Myocyte (in vitro differentiated cells): ENCODE results near the gene GSX2. TPM values are rescaled to one million over a fixed set of nuclear protein-coding genes. Genes with fewer than 3 reads are reported as not detected.
"Not testable (repeated sequence)": the region's sequence is repeated elsewhere in the genome, so short reads cannot be mapped to it uniquely, and the experiment has no call there.

ENCODE experiments used
- DNase-seq: peaks from one replicate; pipeline ENCODE4 v3.0.0-alpha.2; 2012; ENCODE audit warnings: low read depth
- total RNA-seq: library from RNA; depleted of rRNA; stranded (reverse); fragments of >200 nt; gene quantifications from 2 replicates; pipeline ENCODE4 v1.2.3, GENCODE V29; 2014

Gene GSX2
- total RNA-seq, 1 donor from 2014 or later: not detected

DNA sequence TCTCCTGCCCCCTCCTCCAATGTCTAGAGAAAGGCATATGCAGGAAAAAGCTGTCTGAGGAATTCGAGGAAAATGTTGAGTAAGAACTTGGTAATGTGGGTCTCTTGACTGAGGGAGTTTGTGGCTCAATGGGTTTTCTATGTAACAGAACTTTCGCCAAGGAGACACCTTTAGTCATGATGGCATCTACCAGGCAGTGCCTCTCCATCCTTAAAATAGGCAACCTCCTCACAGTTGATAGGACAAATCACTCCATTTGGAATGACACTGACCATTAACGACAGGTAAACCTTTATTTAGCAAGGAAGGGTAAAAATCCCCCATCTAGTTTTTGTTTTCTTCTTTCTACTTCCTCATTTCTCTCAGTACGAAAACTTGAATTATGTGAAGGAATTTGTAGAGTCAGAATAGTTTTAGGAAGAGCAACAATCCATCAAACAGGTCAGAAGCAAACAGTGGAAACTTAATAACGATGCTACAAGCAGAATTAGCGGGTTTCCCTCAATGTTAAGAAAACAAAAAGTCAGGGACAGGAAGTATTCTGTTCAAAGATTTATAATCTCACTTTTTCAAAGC lies 2.7 kb downstream of the GSX2 start:
- DNase-seq: no peak

DNA sequence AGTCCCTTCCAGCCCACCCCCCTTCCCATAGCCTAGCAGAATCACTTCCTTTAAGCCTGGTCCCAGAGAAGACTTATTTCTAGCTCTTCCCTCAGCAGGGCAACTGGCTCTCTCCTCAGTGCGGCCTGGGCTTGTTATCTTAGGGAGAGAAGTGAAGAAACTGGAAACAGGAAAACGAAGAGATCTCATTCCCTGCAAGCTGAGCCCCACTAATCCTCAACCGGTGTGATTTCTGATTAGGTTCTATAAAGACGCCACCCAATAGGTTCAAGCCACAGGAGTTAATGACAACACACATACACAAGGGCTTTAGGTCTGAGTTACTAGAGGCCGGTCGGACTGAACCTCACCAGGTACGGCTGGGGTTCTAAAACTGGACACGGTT lies 3.2 kb downstream of the GSX2 start:
- DNase-seq: no peak

DNA sequence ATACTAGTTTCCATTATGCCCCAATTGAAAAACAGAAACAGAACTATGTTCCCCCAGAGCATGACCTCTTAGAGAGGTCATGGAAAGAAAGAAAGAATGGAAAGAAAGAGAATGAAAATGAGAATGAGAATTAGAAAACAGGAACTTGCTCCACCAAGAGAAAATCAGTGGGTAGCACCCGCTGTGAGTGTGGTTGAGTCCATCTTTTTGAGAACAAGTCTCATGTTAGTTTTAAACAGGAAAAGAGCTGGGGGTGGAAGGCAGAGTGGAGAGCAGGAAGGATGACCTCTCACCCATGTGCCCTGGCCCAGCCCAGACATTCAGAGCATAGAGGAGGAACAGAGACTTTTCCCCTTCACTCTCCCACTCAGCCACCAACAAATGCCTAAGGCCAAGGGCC lies 4.9 kb downstream of the GSX2 start:
- no peak for DNase-seq

DNA sequence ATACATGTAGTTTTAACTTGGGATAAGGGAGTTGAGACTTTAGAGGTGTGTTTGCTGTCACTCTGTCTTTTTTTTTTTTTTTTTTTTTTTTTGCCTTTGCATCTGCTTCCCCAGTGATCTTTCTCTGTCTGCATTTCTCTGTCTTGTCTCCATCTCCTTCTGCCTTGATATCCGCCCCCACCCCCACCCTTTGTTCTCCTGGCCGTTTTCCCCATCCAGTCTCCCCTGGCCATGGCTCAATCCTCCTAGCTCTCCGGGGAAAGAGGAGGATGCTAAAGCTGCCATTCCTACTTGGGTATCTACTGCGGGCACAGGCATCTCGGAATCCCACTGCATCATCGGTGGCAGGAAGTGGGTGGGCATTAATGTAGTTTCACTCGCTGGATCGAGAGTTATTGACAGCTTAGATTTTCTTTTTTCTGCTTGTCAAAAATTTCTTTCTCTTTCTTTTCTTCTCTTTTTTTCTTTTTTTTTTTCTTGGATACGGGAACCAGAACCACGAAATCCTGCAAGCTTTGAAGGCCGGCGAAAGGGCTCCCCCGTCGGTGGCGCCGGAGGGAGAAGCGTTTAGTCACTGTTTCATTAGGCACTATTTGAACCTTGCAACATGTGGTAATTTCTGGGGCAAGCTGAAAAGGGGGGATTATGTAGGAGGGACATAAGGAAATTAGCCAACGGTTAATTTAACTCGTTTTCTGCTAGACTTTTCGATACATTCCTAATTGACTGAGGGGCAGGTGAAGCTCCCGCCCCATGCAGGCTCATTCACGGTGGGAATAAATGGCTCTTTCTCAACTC lies 8.2 kb downstream of the GSX2 start:
- DNase-seq: no peak

DNA sequence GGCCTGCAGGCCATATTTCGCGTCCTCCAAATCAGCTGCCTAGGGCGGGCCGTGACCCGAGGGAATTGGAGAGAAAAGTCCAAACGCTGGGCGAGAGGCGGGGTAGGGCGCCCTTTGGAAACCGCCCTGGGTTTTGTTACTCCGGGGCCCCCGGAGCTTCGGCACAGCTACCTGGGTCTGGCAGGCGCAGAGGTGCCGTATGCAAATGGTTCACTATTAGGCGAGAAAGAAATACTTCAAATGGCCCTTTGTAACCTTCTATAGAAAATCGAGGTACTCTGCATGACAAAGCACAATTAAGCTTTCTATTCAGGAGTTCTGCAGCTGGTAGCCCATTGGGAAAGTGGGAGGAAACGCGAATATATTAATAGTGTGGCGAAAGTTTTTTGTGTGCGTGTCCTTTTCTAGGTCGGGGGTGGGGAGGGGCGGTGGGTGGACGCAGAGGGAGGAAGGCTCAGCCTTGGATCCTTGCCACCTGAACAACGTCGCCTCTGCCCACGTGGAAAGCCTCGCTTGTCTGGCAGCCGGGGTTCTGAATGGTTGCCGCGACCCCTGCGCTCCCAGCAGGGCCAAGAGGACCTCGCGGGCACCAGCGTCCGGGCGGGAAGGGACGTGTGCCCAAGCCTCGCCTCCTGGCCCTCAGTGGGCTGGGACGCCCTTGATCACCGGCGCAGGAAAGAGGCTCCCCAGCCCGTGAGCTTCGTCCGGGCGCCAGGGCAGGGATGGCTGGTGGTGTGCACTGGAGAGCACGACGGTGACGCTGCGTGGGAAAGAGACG lies 9.5 kb downstream of the GSX2 start:
- no peak for DNase-seq

DNA sequence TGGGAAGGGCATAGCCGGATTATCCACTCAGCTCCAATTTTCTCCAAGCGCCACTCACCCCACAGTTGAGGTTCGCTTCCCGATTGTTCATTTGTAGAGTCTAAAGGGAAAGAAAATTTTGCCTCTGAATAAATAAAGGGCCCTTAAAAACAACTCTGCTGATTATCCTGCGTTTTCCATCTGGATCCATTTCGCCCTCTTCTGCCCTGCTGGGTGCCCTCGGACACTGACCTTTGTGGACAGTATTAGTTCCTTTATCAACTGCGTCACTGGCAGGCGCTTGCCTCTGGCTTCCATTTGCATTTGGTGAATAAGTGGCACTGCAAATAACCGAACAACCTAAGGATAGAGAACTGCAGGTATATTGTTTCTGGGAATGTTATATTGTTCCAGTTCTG lies 10.1 kb downstream of the GSX2 start:
- no peak for DNase-seq

DNA sequence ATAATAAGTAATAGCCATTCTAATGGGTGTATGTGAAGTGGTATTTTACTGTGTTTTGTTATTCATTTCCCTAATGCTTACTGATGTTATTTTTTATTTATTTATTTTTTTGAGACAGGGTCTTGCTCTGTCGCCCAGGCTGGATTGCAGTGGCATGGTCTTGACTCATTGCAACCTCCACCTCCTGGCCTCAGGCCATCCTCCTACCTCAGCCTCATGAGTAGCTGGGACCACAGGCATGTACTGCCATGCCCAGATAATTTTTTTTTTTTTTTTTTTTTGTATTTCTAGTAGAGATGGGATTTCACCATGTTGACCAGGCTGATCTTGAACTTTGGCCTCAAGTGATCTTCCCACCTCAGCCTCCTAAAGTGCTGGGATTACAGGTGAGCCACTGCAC lies 13.2 kb downstream of the GSX2 start:
- not testable (repeated sequence) for DNase-seq

DNA sequence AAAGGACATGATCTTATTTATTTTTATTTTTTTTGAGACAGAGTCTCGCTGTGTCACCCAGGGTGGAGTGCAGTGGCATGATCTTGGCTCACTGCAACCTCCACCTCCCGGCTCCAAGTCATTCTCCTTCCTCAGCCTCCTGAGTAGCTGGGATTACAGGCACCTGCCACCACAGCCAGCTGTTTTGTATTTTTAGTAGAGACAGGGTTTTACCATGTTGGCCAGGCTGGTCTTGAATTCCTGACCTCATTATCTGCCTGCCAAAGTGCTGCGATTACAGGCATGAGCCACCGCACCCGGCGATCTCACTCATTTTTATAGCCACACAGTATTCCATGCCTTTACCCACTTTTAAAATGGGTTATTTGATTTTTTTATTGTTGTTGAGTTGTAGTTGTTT lies 16.3 kb downstream of the GSX2 start:
- peak; percentile 52 for DNase-seq

DNA sequence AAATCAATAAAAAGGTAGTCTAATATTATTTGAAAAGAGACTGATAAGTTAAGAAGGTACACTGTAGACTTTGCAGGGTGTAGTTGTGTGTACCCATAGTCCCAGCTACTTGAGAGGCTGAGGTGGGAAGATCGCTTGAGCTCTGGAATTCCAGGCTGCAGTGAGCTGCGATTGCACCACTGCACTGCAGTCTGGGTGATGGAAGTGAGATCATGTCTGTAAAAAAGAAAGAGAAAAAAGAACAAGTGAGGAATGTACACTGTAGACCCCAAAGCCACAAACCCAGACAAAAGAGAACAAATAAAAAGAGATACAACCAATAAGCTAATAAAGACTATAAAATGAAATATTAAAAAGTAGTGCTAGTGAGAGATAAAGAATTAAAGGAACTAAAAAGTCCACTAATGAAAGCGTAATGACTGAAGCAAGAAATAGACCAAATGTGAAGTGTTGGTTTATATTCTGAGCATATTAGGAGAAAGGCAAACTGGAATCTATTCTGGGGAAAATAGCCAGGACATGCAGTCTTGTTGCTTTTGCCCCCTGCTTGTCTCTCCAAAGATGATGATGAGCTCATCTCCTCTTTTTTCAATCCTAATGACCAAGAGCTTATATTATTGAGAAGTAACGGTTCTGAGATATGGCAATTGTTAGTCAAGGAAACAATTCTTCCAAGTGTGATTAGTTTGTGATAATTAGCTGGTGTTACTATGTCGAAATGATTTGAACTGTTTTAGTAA lies 19.1 kb downstream of the GSX2 start:
- DNase-seq: no peak

DNA sequence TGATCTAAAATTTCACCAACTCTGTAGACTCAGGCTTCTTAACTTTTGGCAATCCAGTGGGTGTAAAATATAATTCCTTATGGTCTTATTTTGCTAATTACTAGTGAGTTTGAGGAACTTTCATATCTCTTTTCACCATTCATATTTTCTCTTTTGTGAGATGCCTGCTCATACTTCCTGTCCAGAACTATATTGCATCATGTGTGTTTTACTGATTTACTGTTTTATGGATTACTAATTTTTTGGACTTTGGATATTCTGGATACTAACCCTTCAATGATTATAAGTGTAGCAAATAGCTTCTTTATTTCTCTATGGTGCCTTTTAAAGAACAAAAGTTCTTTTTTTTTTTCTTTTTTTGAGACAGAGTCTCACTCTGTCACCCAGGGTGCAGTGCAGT lies 20.6 kb downstream of the GSX2 start:
- DNase-seq: no peak

DNA sequence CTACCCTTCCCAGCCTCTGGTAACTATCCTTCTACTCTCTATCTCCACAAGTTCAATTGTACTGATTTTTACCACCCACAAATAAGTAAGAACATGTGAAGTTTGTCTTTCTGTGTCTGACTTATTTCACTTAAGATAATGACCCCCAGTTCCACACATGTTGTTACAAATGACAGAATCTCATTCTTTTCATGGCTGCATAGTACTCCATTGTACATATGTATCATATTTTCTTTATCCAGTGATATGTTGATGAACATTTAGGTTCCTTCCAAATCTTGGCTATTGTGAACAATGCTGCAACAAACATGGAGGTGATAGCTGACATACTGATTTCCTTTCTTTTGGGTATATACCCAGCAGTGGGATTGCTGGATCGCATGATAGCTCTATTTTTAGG lies 27.7 kb downstream of the GSX2 start:
- DNase-seq: no peak

DNA sequence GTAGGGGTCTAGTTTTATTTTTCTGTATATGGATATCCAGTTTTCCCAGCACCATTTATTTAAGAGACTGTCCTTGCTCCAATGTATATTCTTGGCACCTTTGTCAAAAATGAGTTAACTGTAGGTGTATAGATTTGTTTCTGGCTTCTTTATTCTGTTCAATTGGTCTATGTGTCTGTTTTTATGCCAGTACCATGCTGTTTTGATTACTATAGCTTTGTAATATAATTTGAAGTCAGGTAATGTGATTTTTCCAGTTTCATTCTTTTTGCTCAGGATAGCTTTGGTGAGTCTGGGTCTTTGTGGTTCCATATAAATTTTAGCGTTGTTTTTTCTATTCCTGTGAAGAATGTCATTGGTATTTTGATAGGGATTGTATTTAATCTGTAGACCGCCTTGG lies 28.7 kb downstream of the GSX2 start:
- not testable (repeated sequence) for DNase-seq

DNA sequence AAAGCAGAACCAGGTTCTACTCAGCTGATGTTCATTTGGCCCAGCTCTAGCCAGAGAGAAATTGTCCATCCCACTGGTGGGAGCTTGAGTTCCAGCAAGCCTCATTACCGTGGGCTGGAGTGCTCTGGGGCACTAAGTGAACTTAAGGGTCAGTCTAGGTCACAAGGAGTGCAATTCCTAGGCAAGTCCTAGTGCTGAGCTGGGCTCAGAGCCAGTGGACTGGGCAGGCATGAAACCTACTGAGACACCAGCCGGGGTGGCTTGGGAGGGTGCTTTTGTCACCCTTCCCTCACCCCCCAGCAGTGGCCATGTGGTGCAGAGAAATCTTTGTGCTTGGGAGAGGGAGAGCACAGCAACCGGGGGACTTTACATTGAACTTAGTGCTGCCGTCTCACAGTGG lies 39.4 kb downstream of the GSX2 start:
- no peak for DNase-seq

DNA sequence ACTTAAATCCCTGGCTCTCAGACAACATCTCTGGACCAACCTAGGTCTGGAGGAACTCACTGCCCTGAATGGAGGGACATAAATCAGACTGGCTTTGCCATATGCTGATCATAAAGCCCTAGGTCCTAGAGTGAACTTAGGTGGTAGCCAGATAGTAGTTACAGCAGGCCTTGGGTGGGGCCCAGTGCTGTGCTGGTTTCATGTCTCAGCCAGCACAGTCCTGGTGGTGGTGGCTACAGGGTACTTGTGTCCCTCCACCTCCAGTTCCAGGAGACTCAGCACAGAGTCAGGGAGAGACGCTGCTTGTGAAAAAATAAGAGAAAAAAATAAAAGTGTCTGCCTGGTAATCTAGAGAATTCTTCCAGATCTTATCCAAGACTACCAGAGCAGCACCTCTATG lies 40.3 kb downstream of the GSX2 start:
- DNase-seq: no peak

DNA sequence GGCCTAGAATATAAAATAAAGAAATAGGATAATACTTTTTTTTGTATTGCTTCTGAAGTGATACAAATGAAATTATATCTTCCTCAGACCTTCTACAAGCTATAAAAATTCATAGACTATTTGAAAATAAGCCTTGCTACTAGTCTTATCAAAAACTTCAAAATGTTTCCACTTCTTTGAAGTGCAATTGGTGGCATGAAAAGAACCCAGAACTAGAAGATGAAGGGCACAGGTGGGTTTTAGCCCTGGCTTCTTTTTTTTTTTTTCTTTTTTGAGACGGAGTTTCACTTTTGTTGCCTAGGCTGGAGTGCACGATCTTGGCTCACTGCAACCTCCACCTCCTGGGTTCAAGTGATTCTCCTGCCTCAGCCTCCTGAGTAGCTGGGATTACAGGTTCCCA lies 44.2 kb downstream of the GSX2 start:
- DNase-seq: no peak

DNA sequence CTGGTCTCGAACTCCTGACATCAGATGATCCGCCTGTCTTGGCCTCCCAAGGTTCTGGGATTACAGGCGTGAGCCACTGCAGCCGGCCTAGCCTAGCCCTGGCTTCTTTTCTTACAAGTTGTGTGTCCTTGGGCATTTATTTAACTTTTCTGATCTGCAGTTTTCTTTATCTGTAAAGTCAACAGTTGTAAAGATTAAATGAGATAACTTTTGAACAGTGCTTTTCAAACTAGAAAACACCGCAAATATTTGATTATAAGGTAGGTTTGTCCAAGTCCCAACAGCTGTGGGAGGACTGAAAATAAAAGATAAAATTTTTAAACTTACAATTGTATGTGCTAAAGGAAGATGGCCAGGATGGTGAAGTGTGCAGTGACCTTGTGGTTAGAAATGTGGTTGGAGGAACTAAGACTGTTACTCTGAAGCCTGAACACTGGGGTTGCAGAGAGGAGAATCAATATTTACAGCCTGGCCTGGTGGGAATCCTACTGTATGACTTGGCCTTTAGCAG lies 44.8 kb downstream of the GSX2 start:
- DNase-seq: peak; percentile 44

DNA sequence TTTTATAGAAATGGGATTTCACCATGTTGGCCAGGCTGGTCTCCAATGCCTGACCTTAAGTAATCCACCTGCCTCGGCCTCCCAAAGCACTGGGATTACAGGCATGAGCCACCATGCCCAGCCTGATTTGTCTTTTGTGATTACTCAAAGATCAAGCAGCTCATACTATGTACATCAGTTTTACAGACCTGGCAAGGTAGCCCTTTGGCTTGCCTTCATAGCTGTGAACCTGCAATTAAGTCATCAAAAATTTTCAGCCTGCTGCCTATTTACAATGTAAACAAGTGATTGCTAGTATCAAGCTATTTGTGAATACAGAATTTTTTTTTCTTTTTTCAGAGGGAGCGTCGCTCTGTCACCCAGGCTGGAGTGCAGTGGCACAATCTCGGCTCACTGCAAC lies 46.2 kb downstream of the GSX2 start:
- DNase-seq: no peak

DNA sequence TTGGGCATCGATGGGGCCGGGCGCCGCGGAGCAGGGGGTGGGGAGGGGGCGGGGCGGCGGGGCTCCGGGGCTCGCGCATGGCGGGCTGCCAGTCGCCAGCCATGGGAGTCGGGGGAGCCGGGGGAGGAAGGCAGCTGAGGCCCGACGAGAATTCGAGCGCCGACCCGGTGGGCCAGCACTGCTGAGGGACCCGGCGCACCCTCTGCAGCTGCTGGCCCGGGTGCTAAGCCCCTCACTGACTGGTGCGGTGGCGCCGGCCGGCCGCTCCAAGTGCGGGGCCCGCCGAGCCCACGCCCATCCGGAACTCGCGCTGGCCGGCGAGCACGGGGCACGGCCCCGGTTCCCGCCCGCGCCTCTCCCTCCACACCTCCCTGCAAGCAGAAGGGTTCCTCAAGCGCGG lies 49.4 kb downstream of the GSX2 start:
- no peak for DNase-seq
